NCI-H1436 treated with DMSO at 0.1 percent for 48 hours (cell line): ENCODE data around the gene TMEM169.

Experiments used
- DNase-seq: peaks from one replicate; lab custom pipeline; 2025; lab: John Stamatoyannopoulos, UW

Gene TMEM169, protein sequence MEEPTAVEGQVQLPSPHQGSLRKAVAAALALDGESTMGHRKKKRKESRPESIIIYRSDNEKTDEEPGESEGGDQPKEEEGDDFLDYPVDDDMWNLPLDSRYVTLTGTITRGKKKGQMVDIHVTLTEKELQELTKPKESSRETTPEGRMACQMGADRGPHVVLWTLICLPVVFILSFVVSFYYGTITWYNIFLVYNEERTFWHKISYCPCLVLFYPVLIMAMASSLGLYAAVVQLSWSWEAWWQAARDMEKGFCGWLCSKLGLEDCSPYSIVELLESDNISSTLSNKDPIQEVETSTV

GRCh38 chr2:216081487-216082116, at the start of gene TMEM169, which contains the start of gene PECR:
Gene TMEM169, plus strand, starts transcription at chr2:216081919. Its CDS starts 14,045 bp downstream, at chr2:216095964.
Gene PECR, minus strand, starts transcription at chr2:216081809. Its CDS starts 68 bp downstream, at chr2:216081741.
- peak; percentile 23 for DNase-seq

DNA sequence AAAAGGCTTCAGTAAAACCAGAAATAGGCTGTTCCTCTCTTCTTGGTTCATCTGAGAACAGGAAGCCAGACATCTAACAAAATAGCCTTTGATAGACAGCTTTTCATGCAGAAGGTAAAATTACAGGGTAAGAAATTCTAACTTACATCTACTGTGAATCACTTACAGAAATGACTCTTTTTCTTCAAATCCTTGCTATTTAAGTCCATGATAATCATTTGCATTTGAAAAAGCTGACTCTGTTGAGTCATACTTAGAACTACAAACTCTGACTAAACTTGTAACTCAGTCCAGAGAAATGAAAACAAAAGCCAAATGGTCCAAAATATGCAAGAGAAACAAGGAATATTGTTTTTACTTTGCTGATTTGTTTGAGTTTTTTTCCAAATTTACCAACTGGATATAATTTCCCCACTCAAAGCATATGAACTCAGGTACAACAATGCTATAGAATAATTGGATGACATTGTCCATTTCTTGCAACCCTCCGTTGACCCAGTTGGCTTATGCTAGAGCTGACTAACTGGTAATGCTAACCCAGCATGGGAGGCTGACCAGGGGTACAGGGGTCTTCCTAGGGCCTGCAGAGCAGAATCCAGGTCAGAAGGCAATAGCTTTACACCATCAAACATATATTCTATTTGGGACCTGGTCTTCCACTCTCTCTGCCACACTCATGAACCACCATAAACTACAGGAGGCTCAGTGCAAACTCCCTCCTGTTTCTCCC, 49.6 kb upstream of the TMEM169 start:
- no peak for DNase-seq

DNA sequence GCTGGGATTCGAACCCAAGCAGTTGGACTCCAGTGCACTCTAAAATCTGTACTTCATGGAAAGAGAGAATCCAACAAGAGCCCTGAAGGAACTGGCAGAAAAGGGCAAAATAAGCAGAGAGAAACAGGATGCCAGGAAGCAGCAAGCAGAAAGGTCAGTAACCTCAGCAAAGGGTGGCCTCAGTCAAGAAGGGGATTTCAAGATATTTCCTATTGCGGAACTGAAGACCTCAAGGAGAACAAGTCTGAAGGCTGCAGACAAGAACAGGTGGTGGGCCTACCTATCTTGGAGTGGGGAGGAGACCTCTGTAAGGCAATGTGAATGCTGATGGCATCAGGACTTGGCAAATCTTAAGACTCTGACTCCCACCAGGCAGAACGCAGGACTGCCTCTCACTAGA, 48.3 kb upstream of the TMEM169 start:
- no peak for DNase-seq

- DNase-seq = peak; percentile 1
These were observed 47.7 kb upstream of the TMEM169 start for GRCh38 chr2:216034065-216034464.

DNA sequence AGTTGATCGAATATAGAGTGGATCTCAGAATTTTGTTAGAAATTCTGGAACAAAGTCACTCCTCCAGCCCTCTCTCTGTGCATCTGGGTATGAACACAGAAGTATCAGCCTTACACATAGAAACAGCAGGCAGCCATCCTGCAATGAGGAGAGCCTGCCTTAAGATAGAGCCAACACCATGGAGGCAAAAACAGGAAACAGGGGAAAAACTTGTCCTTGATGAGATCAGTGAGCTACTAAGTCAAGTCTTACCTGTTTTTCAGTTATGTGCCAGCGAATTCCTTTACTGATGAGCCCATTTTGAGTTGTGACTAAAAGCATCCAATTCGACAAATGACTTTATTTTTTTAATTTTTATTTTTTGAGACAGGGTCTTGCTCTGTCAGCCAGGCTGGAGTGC, 41.8 kb upstream of the TMEM169 start:
- DNase-seq = no peak

DNA sequence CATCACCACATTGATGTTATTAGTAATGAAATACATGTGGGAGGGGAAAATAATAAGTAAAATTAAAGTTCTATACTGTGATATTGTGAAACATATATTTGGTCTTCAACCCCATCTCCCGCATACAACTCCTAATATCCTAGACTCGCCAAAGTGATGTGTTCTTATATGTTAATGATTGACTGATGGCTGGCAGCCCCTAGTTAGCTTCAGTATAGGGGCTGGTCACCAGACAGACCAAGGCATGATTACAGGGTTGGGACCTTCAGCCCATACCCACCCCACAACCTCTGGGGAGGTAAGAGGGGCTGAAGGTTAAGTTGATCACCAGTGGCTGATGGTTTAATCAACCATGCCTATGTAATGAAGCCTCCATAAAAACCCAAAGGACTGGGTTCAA, 40.3 kb upstream of the TMEM169 start:
- no peak for DNase-seq

DNA sequence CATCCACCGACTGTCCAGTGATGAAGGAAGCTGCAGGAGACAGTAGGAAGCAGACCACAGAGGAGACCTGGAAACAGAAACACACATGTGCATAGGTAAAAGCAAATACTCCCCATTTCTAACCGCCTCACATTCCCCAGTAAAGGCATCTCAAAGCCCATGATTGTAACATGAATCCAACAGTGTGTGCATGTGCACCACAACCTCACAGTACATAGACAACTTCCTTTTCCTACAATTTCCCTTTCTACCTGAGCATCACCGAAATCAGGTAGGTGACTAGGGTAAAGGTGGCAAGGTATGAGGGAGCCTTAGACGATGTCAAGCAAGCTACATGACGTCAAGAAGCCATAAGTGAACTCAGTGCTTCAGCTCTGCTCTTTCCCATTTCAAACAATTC, 37.8 kb upstream of the TMEM169 start:
- DNase-seq = no peak

DNA sequence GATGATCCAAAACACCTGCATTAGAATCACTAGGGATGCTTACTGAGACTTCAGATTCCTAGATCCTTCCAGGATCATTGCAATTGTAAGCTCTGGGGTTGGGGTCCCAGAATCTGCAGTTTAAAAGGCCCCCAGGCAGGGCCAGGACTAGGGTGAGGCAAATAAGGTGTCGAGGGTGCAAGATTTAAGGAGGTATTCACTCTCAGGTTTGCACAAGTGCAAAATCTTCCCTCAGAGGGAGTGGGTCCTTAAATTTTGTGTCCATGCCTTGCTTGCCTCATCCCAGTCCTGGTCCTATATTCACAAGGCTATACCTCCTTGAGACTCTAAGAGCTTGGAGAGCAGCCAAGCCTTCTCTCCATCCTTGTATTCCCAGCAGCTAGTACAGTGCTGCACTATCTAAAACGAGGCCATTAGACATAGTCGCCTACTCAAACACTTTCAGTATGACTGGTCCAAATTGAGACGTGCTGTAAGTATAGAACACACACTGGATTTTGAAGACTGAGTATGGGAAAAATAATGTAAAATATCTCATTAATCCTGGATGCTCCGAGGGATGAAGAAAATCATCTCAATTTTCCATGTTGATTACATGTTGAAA, 36.7 kb upstream of the TMEM169 start:
- no peak for DNase-seq

DNA sequence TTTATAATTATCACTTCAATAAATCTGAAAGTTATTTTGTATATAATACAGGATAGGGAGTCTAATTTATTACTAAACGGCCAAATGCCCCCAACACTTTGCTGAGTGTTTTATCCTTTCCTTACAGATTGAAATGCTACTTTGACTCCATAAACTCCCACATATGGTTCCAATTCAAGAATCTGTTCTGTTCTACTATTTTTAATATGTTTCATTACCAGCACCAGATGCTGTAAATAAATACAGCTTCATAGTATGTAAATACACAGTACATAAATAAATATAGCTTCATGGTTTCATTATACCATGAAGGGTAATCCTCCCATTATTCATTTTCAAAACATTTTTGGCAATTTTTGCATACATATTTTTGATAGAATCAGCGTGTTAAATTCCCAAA, 34.3 kb upstream of the TMEM169 start:
- no peak for DNase-seq

DNA sequence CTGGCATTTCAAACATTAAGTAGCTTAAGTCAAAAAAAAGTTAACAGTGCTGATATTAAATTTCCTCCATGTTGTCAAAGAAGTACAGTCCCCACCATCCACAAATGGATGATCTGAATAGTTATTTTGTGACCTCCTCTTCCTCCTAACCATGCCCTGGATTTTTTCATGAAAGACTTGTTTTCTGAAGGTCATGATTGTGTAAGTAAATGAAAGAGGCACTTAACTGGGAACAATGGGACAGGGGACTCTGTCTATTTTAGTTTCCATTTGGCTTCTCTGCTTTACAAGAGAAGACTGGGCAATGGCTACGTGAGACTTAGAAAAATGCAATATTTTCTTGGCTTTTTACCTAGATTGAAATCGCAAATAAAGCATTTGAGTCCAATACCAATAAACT, 32.3 kb upstream of the TMEM169 start:
- no peak for DNase-seq

GRCh38 chr2:216051350-216051749, 30.4 kb upstream of the TMEM169 start:
- DNase-seq = no peak

- DNase-seq = no peak
These were observed 29.3 kb upstream of the TMEM169 start for GRCh38 chr2:216052420-216052819.

- DNase-seq = no peak
These were observed 26.0 kb upstream of the TMEM169 start for GRCh38 chr2:216055680-216056079.

GRCh38 chr2:216056739-216057138, 25.0 kb upstream of the TMEM169 start:
- DNase-seq = no peak

- no peak for DNase-seq
These were observed 24.0 kb upstream of the TMEM169 start for GRCh38 chr2:216057688-216058193.

GRCh38 chr2:216059233-216059834, 22.4 kb upstream of the TMEM169 start:
- DNase-seq = no peak

- DNase-seq = no peak
These were observed 17.6 kb upstream of the TMEM169 start for GRCh38 chr2:216064014-216064630.

GRCh38 chr2:216064665-216065064, 17.1 kb upstream of the TMEM169 start:
- DNase-seq = no peak

DNA sequence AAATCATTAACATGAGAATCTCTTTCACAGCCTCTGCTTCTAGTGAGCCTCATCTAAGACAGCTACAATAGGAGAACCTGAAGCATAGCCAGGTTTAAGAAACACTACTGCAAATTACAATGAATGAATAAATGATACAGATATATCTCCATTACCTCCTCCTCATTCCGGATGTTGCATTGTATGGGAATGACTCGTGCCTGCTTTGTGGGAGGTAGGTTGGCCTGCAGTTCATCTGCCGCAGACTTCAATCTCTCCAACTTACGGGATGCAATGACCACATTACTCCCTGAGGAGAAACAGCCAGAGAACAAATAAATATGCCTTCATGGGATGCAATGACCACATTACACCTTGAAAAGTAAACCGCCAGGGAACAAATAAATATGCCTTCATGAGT, 15.5 kb upstream of the TMEM169 start:
- no peak for DNase-seq

DNA sequence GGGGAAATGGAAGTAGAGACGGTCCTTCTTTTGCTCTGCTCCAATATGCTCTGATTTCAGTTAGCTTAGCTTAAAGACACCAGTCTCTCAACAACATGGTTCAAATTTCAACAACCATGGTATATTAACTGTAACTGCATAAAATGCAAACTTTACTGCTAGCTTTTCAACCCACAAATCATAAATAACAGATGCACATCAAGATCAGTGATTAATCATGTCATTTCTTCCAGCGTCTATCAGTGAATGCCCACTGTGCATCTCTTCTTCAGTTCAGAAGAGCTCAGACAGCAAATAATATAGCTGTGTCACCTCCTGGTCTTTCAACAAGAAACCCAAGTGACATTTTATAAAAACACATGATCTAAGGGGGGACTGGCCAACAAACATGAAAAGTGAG, 12.7 kb upstream of the TMEM169 start:
- DNase-seq = no peak

GRCh38 chr2:216070195-216070594, 11.5 kb upstream of the TMEM169 start:
- DNase-seq = no peak
